Activated CD4-positive, alpha-beta T cell treated with anti-CD3 and anti-CD28 coated beads for 36 hours (primary cell): Measurements from ENCODE around the gene P3H1. TPM values are rescaled to one million over a fixed set of nuclear protein-coding genes. Genes with fewer than 3 reads are reported as not detected.
A peak's percentile ranks its signal among the peaks of the same experiment; 100 is the strongest.

Experiments used
- ATAC-seq: fragments of 200-7000 bp; cut with Tn5 transposase; one replicate; pipeline ENCODE4 v1.10.0; 2021; ENCODE audit warnings: mild to moderate bottlenecking, moderate library complexity
- CTCF ChIA-PET: fragments of 350-600 bp; sonication (Branson Sonifier 250); formaldehyde crosslinking; loops from one replicate; lab custom pipeline; 2021; ENCODE audit warnings: antibody characterized with exemption; lab: Charles Lee
- POLR2A ChIA-PET: fragments of 350-600 bp; sonication (Branson Sonifier 250); formaldehyde crosslinking; loops from one replicate; lab custom pipeline; 2021; ENCODE audit warnings: antibody characterized with exemption, inconsistent platforms; lab: Charles Lee
- DNase-seq: peaks from one replicate; pipeline ENCODE4 v3.0.0-alpha.2; 2020
- H3K27ac Mint-ChIP-seq: one replicate; pipeline ENCODE4 v1.8.0; 2021; ENCODE audit warnings: mixed read lengths
- H3K27me3 Mint-ChIP-seq: one replicate; pipeline ENCODE4 v1.8.0; 2021; ENCODE audit warnings: mixed read lengths
- H3K36me3 Mint-ChIP-seq: one replicate; pipeline ENCODE4 v1.8.0; 2021; ENCODE audit warnings: low read depth, mixed read lengths
- H3K4me1 Mint-ChIP-seq: one replicate; pipeline ENCODE4 v1.8.0; 2021; ENCODE audit warnings: mixed read lengths
- H3K4me3 Mint-ChIP-seq: one replicate; pipeline ENCODE4 v1.8.0; 2021; ENCODE audit warnings: mild to moderate bottlenecking, moderate library complexity, mixed read lengths
- H3K9me3 Mint-ChIP-seq: one replicate; pipeline ENCODE4 v1.8.0; 2021; ENCODE audit warnings: low read depth, mixed read lengths
- intact Hi-C, 2 experiments: fragments of 100-400 bp; cut with DNase I in 1 of 2; cut with micrococcal nuclease in 1 of 2; formaldehyde crosslinking; loops; one replicate each; pipeline versions ENCODE4 v1.14.2 to v1.15.1; 2022 to 2024; cut with DNase I, micrococcal nuclease
- total RNA-seq, 2 experiments: library from RNA; stranded (reverse); gene quantifications; one replicate each; pipeline ENCODE4 v1.2.3, GENCODE V29; 2021

Gene P3H1
- total RNA-seq, 2 experiments from 2014 or later = 24.3 to 28.8 TPM

GRCh38 chr1:42769811-42770210 is 3.0 kb upstream of the P3H1 start:
- ChIA-PET POLR2A (no interaction called here), CTCF (interaction anchor here (0.8 to 1.4 kb wide), 2 partner anchors 9 to 10 kb away, joined by 4 to 5 read pairs; no protein-coding TSS in a partner anchor)
- intact Hi-C loops = loop anchor here (2.0 to 5.0 kb wide), 2 partner anchors 87 to 1408 kb away; partner anchors contain the start of genes FOXO6 (in 1 of the 2) and YBX1 (in 1 of the 2)
- Mint-ChIP-seq H3K9me3 (no peaks in the 10 kb centered on the region), H3K4me3 (no peak overlapping the region), H3K36me3 (peaks cover 29% of the 10 kb centered on the region), H3K27me3 (no peaks in the 10 kb centered on the region), H3K4me1 (peaks cover 45% of the 10 kb centered on the region), H3K27ac (no peak overlapping the region)
- DNase-seq = no peak
- no peak for ATAC-seq

GRCh38 chr1:42768172-42768571 is 1.3 kb upstream of the P3H1 start:
- no peaks in the 10 kb centered on the region for H3K27me3 Mint-ChIP-seq
- peaks cover 22% of the 10 kb centered on the region for H3K36me3 Mint-ChIP-seq
- ATAC-seq (no peak), DNase-seq (no peak)
- CTCF ChIA-PET = interaction anchor here (1.0 to 2.9 kb wide), 3 partner anchors 10 to 15 kb away, joined by 3 to 20 read pairs (median 3); no protein-coding TSS in a partner anchor
- H3K4me3 Mint-ChIP-seq = no peak overlapping the region
- peaks cover 42% of the 10 kb centered on the region for H3K4me1 Mint-ChIP-seq
- H3K9me3 Mint-ChIP-seq = no peaks in the 10 kb centered on the region
- peak overlapping the region; percentile 84 for H3K27ac Mint-ChIP-seq
- intact Hi-C loops = loop anchor here (2.0 to 5.0 kb wide), 2 partner anchors 85 to 1406 kb away; partner anchors contain the start of genes FOXO6 (in 1 of the 2) and YBX1 (in 1 of the 2)
- POLR2A ChIA-PET = no interaction called here

- ATAC-seq (peak; percentile 8), DNase-seq (no peak)
- ChIA-PET POLR2A (interaction anchor here (0.6 to 2.1 kb wide), 7 partner anchors 9 to 192 kb away, joined by 3 to 13 read pairs (median 6); partner anchors contain the start of genes ERMAP, SVBP and ZNF691), CTCF (interaction anchor here (0.9 to 2.9 kb wide), 8 partner anchors 9 to 306 kb away, joined by 3 to 20 read pairs (median 4); partner anchors contain the start of gene ZNF691)
- Mint-ChIP-seq H3K4me3 (no peak overlapping the region), H3K4me1 (peaks cover 38% of the 10 kb centered on the region), H3K9me3 (no peaks in the 10 kb centered on the region), H3K27me3 (no peaks in the 10 kb centered on the region), H3K27ac (peak overlapping the region; percentile 84), H3K36me3 (peaks cover 20% of the 10 kb centered on the region)
- intact Hi-C loops = loop anchor here (1.0 to 5.0 kb wide), 16 partner anchors 50 to 1445 kb away; partner anchors contain the start of genes CFAP57 (in 2 of the 2), EBNA1BP2 (in 2 of the 2), ERMAP (in 2 of the 2) and SLC2A1 (in 2 of the 2)
Observed at GRCh38 chr1:42767510-42768000, 727 bp upstream of the P3H1 start.

- peak overlapping the region; percentile 78 for H3K27ac Mint-ChIP-seq
- ATAC-seq (peak; percentile 18), DNase-seq (peak; percentile 72)
- no peaks in the 10 kb centered on the region for H3K27me3 Mint-ChIP-seq
- POLR2A ChIA-PET = interaction anchor here (0.5 to 2.1 kb wide), 14 partner anchors 12 to 263 kb away, joined by 3 to 13 read pairs (median 4); partner anchors contain the start of genes ERMAP, SVBP and ZNF691
- intact Hi-C loops = loop anchor here (2.0 to 5.0 kb wide), 6 partner anchors 157 to 1447 kb away; partner anchors contain the start of genes CFAP57 (in 1 of the 2), DMAP1 (in 1 of the 2), EBNA1BP2 (in 1 of the 2) and FOXO6 (in 1 of the 2)
- peaks cover 35% of the 10 kb centered on the region for H3K4me1 Mint-ChIP-seq
- no peaks in the 10 kb centered on the region for H3K9me3 Mint-ChIP-seq
- no peak overlapping the region for H3K4me3 Mint-ChIP-seq
- CTCF ChIA-PET = interaction anchor here (0.6 to 2.9 kb wide), 18 partner anchors 9 to 319 kb away, joined by 3 to 20 read pairs (median 3); partner anchors contain the start of genes ERMAP, SVBP, YBX1 and ZNF691
- H3K36me3 Mint-ChIP-seq = peaks cover 19% of the 10 kb centered on the region
Observed at GRCh38 chr1:42765832-42766740, 742 bp downstream of the P3H1 start.

- Mint-ChIP-seq H3K4me1 (peaks cover 28% of the 10 kb centered on the region), H3K9me3 (no peaks in the 10 kb centered on the region), H3K27me3 (no peaks in the 10 kb centered on the region), H3K4me3 (no peak overlapping the region), H3K36me3 (peaks cover 14% of the 10 kb centered on the region), H3K27ac (no peak overlapping the region)
- ChIA-PET POLR2A (interaction anchor here (1.5 to 2.1 kb wide), 2 partner anchors 13 to 51 kb away, joined by 3 to 13 read pairs; partner anchors contain the start of genes ERMAP and SVBP), CTCF (interaction anchor here (0.6 to 2.9 kb wide), 4 partner anchors 8 to 221 kb away, joined by 4 to 20 read pairs (median 17); partner anchors contain the start of genes ERMAP and SVBP)
- DNase-seq = no peak
- no peak for ATAC-seq
- intact Hi-C loops = loop anchor here in 1 of 2 experiments (5.0 kb wide), 1 partner anchor 1403 kb away; the partner anchor contains the start of gene FOXO6
Observed at GRCh38 chr1:42765269-42765668, 1.6 kb downstream of the P3H1 start.

GRCh38 chr1:42762269-42762668 is 4.6 kb downstream of the P3H1 start:
- ChIA-PET CTCF (interaction anchor here (0.5 to 1.4 kb wide), 3 partner anchors 27 to 1083 kb away, joined by 3 read pairs; no protein-coding TSS in a partner anchor), POLR2A (interaction anchor here (0.6 kb wide), 1 partner anchor 455 kb away, joined by 3 read pairs; no protein-coding TSS in a partner anchor)
- Mint-ChIP-seq H3K36me3 (peaks cover 10% of the 10 kb centered on the region), H3K27ac (no peak overlapping the region), H3K9me3 (no peaks in the 10 kb centered on the region), H3K4me1 (peaks cover 4% of the 10 kb centered on the region), H3K27me3 (no peaks in the 10 kb centered on the region), H3K4me3 (no peak overlapping the region)
- intact Hi-C loops = no loop called here
- ATAC-seq = no peak
- no peak for DNase-seq

GRCh38 chr1:42761567-42761966 is 5.3 kb downstream of the P3H1 start:
- H3K36me3 Mint-ChIP-seq = peaks cover 14% of the 10 kb centered on the region
- ChIA-PET CTCF (interaction anchor here (0.7 kb wide), 1 partner anchor 1082 kb away, joined by 3 read pairs; no protein-coding TSS in a partner anchor), POLR2A (no interaction called here)
- no peak overlapping the region for H3K4me3 Mint-ChIP-seq
- no peak overlapping the region for H3K27ac Mint-ChIP-seq
- no peaks in the 10 kb centered on the region for H3K9me3 Mint-ChIP-seq
- ATAC-seq = no peak
- no peak for DNase-seq
- no peaks in the 10 kb centered on the region for H3K27me3 Mint-ChIP-seq
- H3K4me1 Mint-ChIP-seq = peaks cover 4% of the 10 kb centered on the region
- intact Hi-C loops = no loop called here

- Mint-ChIP-seq H3K27ac (no peak overlapping the region), H3K9me3 (no peaks in the 10 kb centered on the region), H3K27me3 (no peaks in the 10 kb centered on the region), H3K4me3 (no peak overlapping the region), H3K36me3 (peaks cover 34% of the 10 kb centered on the region), H3K4me1 (peaks cover 4% of the 10 kb centered on the region)
- ChIA-PET POLR2A (no interaction called here), CTCF (interaction anchor here (0.6 to 3.6 kb wide), 3 partner anchors 8 to 1696 kb away, joined by 3 to 20 read pairs (median 3); partner anchors contain the start of genes C1orf50 and P3H1)
- no peak for DNase-seq
- intact Hi-C loops = no loop called here
- no peak for ATAC-seq
Observed at GRCh38 chr1:42759114-42759513, 7.7 kb downstream of the P3H1 start.

- Mint-ChIP-seq H3K27me3 (no peaks in the 10 kb centered on the region), H3K27ac (no peak overlapping the region), H3K4me3 (no peak overlapping the region), H3K36me3 (peaks cover 39% of the 10 kb centered on the region), H3K9me3 (no peaks in the 10 kb centered on the region), H3K4me1 (peaks cover 4% of the 10 kb centered on the region)
- intact Hi-C loops = no loop called here
- ChIA-PET CTCF (interaction anchor here (0.6 to 3.6 kb wide), 4 partner anchors 8 to 1427 kb away, joined by 3 to 20 read pairs (median 3); partner anchors contain the start of genes C1orf50 and P3H1), POLR2A (no interaction called here)
- DNase-seq (no peak), ATAC-seq (no peak)
Observed at GRCh38 chr1:42758641-42759040, 8.2 kb downstream of the P3H1 start.

- Mint-ChIP-seq H3K27ac (no peak overlapping the region), H3K36me3 (peaks cover 43% of the 10 kb centered on the region), H3K4me1 (peaks cover 4% of the 10 kb centered on the region), H3K4me3 (no peak overlapping the region), H3K9me3 (no peaks in the 10 kb centered on the region), H3K27me3 (no peaks in the 10 kb centered on the region)
- no peak for DNase-seq
- intact Hi-C loops = no loop called here
- ChIA-PET CTCF (interaction anchor here (0.5 to 3.6 kb wide), 4 partner anchors 9 to 1560 kb away, joined by 3 to 20 read pairs (median 4); partner anchors contain the start of genes C1orf50 and P3H1), POLR2A (no interaction called here)
- ATAC-seq = no peak
Observed at GRCh38 chr1:42757892-42758275, 8.9 kb downstream of the P3H1 start.
